ENCODE measurements around the gene KRTAP10-11. TPM values are rescaled to one million over a fixed set of nuclear protein-coding genes. Genes with fewer than 3 reads are reported as not detected.

KRTAP10-11 gene
- total RNA-seq, 2 experiments from 2014 or later, result not detected

GRCh38 chr21:44612029-44612486, 34.2 kb upstream of the KRTAP10-11 start, which contains the start of gene KRTAP10-8:
Gene KRTAP10-8 (plus strand): TSS chr21:44612079. CDS start chr21:44612101, 22 bp downstream.
- Histone ChIP-seq H3K79me2 (ENCODE audit: insufficient read depth, low read depth, low read length) (no peaks in the 10 kb centered on the region), H3K4me1 (ENCODE audit: insufficient read depth, low read length, poor library complexity, severe bottlenecking) (no peaks in the 10 kb centered on the region), H3K9me3 (ENCODE audit: low read length) (0 out of 2 replicates have a peak, but pooled peaks cover 9% of the 10 kb centered on the region), H3K4me2 (ENCODE audit: low read length) (no peak within 1 kb of the TSS), H3K9me2 (ENCODE audit: insufficient read depth, low read length) (no peaks in the 10 kb centered on the region), H3K4me3 (ENCODE audit: low read depth, low read length, poor library complexity, severe bottlenecking) (no peak within 1 kb of the TSS), H3K27ac (ENCODE audit: low read depth, low read length, poor library complexity, severe bottlenecking) (no peak within 1 kb of the TSS), H2AFZ (ENCODE audit: low read length) (no peak within 1 kb of the TSS), H3K36me3 (ENCODE audit: insufficient read depth, low read length) (no peaks in the 10 kb centered on the region), H4K20me1 (ENCODE audit: insufficient read depth, low read length) (no peaks in the 10 kb centered on the region)
- DNase-seq (ENCODE audit: low spot score), result no peak
- CTCF ChIA-PET (ENCODE audit: unreplicated experiment), result no interaction called here
- intact Hi-C loops (cut with micrococcal nuclease; ENCODE audit: unreplicated experiment), result no loop called here
- no peak for TF ChIP-seq EZH2phosphoT487 (IDR thresholded peaks at IDR 0.05; ENCODE audit: borderline replicate concordance, low read depth, low read length)
- TF ChIP-seq CTCF (conservative IDR thresholded peaks at IDR 0.05; ENCODE audit: low read length), result no peak
- POLR2A ChIA-PET, result no interaction called here
- no TSS peak for BruUV-seq (replicated peaks)

GRCh38 chr21:44612669-44613229, 33.5 kb upstream of the KRTAP10-11 start:
- ChIA-PET POLR2A (no interaction called here), CTCF (ENCODE audit: unreplicated experiment) (no interaction called here)
- no peaks in the 10 kb centered on the region for H3K36me3 ChIP-seq (ENCODE audit: insufficient read depth, low read length)
- intact Hi-C loops (cut with micrococcal nuclease; ENCODE audit: unreplicated experiment), result no loop called here
- H3K4me1 ChIP-seq (ENCODE audit: insufficient read depth, low read length, poor library complexity, severe bottlenecking), result no peaks in the 10 kb centered on the region
- H3K27ac ChIP-seq (ENCODE audit: low read depth, low read length, poor library complexity, severe bottlenecking), result no peak overlapping the region
- no peaks in the 10 kb centered on the region for H3K79me2 ChIP-seq (ENCODE audit: insufficient read depth, low read depth, low read length)
- H3K9me3 ChIP-seq (ENCODE audit: low read length), result 0 out of 2 replicates have a peak, but pooled peaks cover 9% of the 10 kb centered on the region
- no peaks in the 10 kb centered on the region for H3K9me2 ChIP-seq (ENCODE audit: insufficient read depth, low read length)
- TF ChIP-seq CTCF (conservative IDR thresholded peaks at IDR 0.05; ENCODE audit: low read length) (no peak), EZH2phosphoT487 (IDR thresholded peaks at IDR 0.05; ENCODE audit: borderline replicate concordance, low read depth, low read length) (no peak)
- no peaks in the 10 kb centered on the region for H4K20me1 ChIP-seq (ENCODE audit: insufficient read depth, low read length)
- no peak overlapping the region for H2AFZ ChIP-seq (ENCODE audit: low read length)
- no peak overlapping the region for H3K4me3 ChIP-seq (ENCODE audit: low read depth, low read length, poor library complexity, severe bottlenecking)
- no peak overlapping the region for H3K4me2 ChIP-seq (ENCODE audit: low read length)
- BruUV-seq (replicated peaks), result no TSS peak
- DNase-seq (ENCODE audit: low spot score), result no peak

GRCh38 chr21:44613386-44614155, 32.6 kb upstream of the KRTAP10-11 start:
- H3K4me2 ChIP-seq (ENCODE audit: low read length), result no peak overlapping the region
- H3K4me3 ChIP-seq (ENCODE audit: low read depth, low read length, poor library complexity, severe bottlenecking), result no peak overlapping the region
- no peak for DNase-seq (ENCODE audit: low spot score)
- H3K36me3 ChIP-seq (ENCODE audit: insufficient read depth, low read length), result no peaks in the 10 kb centered on the region
- no peak overlapping the region for H3K27ac ChIP-seq (ENCODE audit: low read depth, low read length, poor library complexity, severe bottlenecking)
- H3K9me2 ChIP-seq (ENCODE audit: insufficient read depth, low read length), result no peaks in the 10 kb centered on the region
- intact Hi-C loops (cut with micrococcal nuclease; ENCODE audit: unreplicated experiment), result no loop called here
- no peaks in the 10 kb centered on the region for H4K20me1 ChIP-seq (ENCODE audit: insufficient read depth, low read length)
- no peak for TF ChIP-seq EZH2phosphoT487 (IDR thresholded peaks at IDR 0.05; ENCODE audit: borderline replicate concordance, low read depth, low read length)
- TF ChIP-seq CTCF (conservative IDR thresholded peaks at IDR 0.05; ENCODE audit: low read length), result no peak
- no TSS peak for BruUV-seq (replicated peaks)
- ChIA-PET CTCF (ENCODE audit: unreplicated experiment) (no interaction called here), POLR2A (no interaction called here)
- no peak overlapping the region for H2AFZ ChIP-seq (ENCODE audit: low read length)
- peaks cover 5% of the 10 kb centered on the region for H3K4me1 ChIP-seq (ENCODE audit: insufficient read depth, low read length, poor library complexity, severe bottlenecking)
- H3K79me2 ChIP-seq (ENCODE audit: insufficient read depth, low read depth, low read length), result no peaks in the 10 kb centered on the region
- 0 out of 2 replicates have a peak, but pooled peaks cover 9% of the 10 kb centered on the region for H3K9me3 ChIP-seq (ENCODE audit: low read length)
